HG03432 (cell line): ENCODE results near the gene CD36.

Experiments
- ATAC-seq: cut with Tn5 transposase; IDR thresholded peaks from one replicate; pipeline ENCODE4 v1.9.1; 2021; ENCODE audit warnings: mild to moderate bottlenecking, moderate library complexity; ENCODE audit not compliant: unreplicated experiment

Gene CD36

GRCh38 chr7:80637911-80638765, at the start of gene CD36:
Gene CD36, plus strand, starts transcription at chr7:80638642. Its CDS starts 8,099 bp downstream, at chr7:80646741.
- ATAC-seq = peak; percentile 88

GRCh38 chr7:80589631-80590030, 48.8 kb upstream of the CD36 start:
- no peak for ATAC-seq

- ATAC-seq = peak; percentile 75
These were observed 46.8 kb upstream of the CD36 start for GRCh38 chr7:80591654-80592053.

- ATAC-seq = no peak
These were observed 44.4 kb upstream of the CD36 start for GRCh38 chr7:80593869-80594586.

- ATAC-seq = no peak
These were observed 41.4 kb upstream of the CD36 start for GRCh38 chr7:80596933-80597517.

GRCh38 chr7:80597875-80598274, 40.6 kb upstream of the CD36 start:
- no peak for ATAC-seq

GRCh38 chr7:80600046-80600445, 38.4 kb upstream of the CD36 start:
- ATAC-seq = no peak

- no peak for ATAC-seq
These were observed 36.4 kb upstream of the CD36 start for GRCh38 chr7:80601999-80602398.

- no peak for ATAC-seq
These were observed 34.5 kb upstream of the CD36 start for GRCh38 chr7:80603940-80604339.

GRCh38 chr7:80604436-80604835, 34.0 kb upstream of the CD36 start:
- no peak for ATAC-seq

- ATAC-seq = no peak
These were observed 31.3 kb upstream of the CD36 start for GRCh38 chr7:80607136-80607535.

- ATAC-seq = no peak
These were observed 30.1 kb upstream of the CD36 start for GRCh38 chr7:80608336-80608735.

- ATAC-seq = no peak
These were observed 28.7 kb upstream of the CD36 start for GRCh38 chr7:80609751-80610150.

- no peak for ATAC-seq
These were observed 27.1 kb upstream of the CD36 start for GRCh38 chr7:80611353-80611752.

- no peak for ATAC-seq
These were observed 26.7 kb upstream of the CD36 start for GRCh38 chr7:80611779-80612178.

- no peak for ATAC-seq
These were observed 25.6 kb upstream of the CD36 start for GRCh38 chr7:80612880-80613279.

- no peak for ATAC-seq
These were observed 24.9 kb upstream of the CD36 start for GRCh38 chr7:80613519-80613918.

GRCh38 chr7:80614851-80615271, 23.6 kb upstream of the CD36 start:
- no peak for ATAC-seq

- no peak for ATAC-seq
These were observed 20.3 kb upstream of the CD36 start for GRCh38 chr7:80618096-80618495.

- no peak for ATAC-seq
These were observed 18.7 kb upstream of the CD36 start for GRCh38 chr7:80619741-80620140.

- peak; percentile 41 for ATAC-seq
These were observed 15.9 kb upstream of the CD36 start for GRCh38 chr7:80622541-80622940.
